Retina (tissue), 1 donor: ENCODE data around the gene ASTN2.
A peak's percentile ranks its signal among the peaks of the same experiment; 100 is the strongest.

Source experiments
- DNase-seq: peaks from one replicate; pipeline ENCODE4 v3.0.0-alpha.2; 2016

Gene ASTN2

DNA sequence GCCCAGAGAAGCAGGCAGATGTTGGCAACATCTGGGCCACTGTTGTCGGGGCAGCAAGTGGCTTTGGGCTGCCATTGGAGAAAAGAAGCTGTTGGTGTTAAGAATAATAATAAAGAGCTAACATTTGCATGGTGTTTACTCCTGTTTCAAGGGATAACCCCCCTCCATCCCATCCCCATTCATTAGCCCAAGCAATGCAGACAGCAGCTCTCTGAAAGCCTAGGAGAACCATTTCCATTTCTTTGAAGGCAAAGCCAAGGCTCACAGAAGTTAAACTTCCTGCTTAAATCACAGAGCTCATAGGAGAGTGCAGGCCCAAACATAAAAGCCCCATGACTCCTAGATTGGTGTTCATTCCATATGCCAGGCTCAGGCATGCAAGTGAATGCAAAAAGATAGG, 175.4 kb downstream of the ASTN2 start:
- DNase-seq: no peak

DNA sequence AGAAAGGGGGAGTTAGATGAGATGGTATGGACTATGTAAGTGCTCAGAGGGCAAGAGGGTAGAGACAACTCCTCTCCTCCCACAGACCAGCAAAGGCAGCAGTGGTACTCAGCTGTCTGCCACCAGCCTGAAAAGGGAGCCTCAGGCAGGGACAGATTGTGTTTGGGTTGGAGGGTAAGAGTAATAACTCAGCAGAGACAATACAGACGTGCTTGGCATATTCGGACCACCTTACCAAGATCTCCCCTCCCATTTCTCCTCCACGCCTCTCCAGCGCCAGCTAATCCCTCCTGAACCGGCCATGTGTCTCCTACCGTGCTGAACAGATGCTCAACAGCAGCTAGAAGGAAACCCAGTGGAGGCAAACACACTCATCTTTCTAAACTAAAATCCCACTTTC, 180.8 kb downstream of the ASTN2 start:
- DNase-seq: no peak

DNA sequence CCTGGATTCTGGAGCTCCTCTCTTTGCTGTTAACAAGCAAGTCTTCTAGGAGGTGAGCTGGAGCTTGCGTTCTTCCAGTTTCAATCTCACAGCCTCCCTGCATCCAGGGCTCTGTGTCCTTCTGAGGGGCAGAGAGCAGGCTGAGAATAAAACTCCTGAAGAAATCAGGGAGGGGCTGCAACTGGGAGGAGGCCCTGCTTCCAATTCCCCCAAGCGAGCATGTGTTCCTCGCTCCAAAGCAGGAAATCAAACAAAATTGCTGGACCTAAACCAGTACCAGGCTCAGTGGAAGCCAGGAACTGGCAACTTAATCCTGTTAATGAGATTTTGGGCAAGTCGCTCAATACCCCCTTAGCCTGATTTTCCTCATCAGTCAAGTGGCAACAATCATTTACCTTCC, 181.8 kb downstream of the ASTN2 start:
- DNase-seq: no peak

DNA sequence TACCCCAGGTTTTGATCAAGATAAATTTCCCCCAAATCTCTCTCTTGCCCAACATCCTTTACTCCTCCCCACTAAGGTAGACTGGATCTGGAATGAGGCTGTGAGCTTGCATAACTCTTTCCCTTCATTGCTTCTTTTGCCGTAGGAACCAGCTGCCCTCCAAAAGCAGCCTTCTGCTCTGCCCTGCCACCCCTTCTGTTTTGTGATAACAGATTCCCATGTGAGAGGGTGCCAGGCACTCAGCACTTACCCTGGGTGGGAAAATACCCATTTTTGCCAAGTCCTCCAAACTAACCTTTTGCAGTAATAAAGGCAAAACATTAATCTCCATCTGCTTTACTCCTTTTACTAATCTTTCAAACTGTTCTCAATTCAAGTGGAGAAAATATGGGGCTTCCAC, 182.6 kb downstream of the ASTN2 start:
- DNase-seq: no peak

DNA sequence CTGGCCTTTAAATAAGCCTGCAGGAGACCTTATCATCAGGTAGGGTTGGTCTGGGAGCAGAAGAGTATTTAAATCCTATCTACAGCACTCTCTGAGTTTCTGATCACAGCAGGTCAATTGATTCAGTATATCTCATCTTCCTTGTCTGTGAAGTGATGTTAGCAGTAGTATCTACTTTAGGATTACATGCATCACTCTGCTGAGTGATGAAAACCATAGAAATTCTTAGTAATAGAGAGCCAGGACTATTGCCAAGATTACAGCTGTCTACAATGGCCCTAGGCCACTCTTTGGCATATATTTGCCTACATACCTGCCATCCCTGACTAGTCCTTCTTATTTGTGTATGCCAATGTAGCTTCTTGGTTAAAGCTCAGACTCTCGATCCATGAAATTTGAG, 183.8 kb downstream of the ASTN2 start:
- no peak for DNase-seq

DNA sequence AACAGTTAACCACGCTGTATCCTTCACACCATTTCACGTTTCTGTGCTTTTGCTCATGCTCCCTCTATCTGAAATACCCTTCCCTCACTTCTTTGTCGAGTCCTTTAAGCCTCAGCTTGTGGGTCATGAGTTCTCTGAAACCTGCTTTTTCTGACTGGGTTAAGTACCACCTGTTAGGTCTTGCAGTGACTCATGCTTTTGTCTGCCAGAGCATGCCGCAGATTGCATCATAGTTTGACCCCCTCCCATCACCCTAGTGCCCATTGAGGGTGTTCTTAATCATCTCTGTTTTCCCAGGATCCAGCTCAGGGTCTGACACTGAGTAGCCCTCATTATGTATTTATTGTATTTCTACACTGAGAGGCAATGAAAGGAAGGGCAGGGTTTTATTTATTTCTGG, 190.2 kb downstream of the ASTN2 start:
- no peak for DNase-seq

DNA sequence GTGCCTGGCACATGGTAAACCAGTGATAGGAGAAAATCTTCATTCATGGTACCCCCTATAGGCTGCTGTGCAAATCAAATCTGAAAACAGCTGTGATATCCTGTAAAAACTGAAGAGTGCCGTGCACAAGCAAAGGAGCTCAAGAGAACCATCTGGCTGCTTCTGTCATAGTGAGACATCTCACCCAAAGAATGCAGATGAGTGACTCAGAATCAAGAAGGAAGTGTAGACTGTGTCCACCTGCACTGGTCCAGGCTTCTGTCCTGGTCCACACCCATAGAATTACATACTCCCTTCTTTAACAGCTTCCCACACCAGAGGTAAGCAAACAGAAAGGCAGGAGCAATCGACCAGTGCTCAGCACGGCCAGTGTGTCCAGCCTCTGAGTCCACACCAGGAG, 195.9 kb downstream of the ASTN2 start:
- no peak for DNase-seq

DNA sequence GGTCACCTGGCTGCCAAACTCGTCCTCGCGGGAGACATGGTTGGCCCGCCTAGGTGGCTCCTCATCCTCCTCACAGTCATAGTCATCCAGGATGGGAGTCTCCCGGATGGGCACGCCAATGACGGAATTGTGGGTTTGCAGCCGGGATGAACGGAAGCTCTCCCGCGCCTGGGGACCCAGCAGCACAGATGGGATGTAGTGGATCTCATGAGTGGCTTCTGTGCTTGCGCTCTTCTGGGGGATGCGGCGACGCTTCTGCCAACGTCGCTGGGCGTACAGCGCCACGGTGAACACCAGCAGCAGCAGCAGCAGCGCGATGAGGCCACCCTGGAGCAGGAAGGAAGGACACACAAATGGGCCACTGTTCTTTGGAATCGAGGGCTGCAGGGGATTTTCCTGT, 200.4 kb downstream of the ASTN2 start:
- DNase-seq: no peak

DNA sequence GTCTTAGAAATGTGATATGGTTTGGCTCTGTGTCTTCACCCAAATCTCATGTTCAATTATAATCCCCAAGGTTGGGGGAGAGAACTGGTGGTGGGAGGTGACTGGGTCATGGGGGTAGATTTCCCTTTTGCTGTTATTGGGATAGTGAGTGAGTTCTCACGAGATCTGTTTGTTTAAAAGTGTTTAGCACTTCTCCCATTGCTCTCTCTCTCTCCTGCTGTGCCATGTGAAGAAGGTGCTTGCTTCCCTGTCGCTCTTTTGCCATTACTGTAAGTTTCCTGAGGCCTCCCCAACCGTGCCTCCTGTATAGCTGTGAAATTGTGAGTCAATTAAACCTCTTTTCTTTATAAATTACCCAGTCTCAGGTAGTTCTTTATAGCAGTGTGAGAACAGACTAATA, 203.6 kb downstream of the ASTN2 start:
- no peak for DNase-seq

DNA sequence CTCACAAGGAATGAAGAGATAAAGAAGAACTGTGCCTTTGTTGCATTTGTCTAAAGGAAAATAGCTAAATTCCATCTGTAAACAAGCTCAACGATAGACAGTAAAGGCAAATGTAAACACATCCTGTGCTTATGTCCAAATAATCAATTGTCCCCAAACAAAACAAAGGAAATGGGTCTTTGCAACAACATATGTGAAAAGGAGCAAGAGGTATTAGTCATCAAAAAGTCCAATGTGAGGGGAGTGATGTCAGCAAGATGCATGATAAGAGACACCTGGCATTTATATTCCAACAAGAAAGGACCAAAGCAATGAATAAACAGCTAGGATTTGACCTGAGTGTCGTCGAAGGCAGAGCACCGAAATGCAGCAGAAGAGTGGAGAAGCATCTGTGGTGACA, 209.1 kb downstream of the ASTN2 start:
- no peak for DNase-seq

DNA sequence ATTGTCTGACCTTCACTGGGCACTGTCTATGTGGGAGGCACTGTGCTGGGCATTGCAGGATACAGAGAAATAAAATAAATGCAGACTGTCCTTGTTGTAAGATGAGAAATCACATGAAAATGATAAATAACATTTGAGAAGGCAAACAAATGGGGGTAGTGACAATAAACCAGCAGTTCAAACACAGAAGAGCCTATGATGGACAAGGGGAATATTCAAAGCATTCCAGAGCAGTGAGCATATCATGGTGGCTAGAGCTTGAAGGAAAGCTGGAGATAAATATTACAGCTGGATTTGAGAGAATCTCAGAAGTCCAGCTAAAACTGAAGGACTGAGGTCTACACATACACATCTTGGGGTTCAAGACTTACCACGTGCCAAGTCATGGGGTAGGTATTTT, 209.9 kb downstream of the ASTN2 start:
- no peak for DNase-seq

DNA sequence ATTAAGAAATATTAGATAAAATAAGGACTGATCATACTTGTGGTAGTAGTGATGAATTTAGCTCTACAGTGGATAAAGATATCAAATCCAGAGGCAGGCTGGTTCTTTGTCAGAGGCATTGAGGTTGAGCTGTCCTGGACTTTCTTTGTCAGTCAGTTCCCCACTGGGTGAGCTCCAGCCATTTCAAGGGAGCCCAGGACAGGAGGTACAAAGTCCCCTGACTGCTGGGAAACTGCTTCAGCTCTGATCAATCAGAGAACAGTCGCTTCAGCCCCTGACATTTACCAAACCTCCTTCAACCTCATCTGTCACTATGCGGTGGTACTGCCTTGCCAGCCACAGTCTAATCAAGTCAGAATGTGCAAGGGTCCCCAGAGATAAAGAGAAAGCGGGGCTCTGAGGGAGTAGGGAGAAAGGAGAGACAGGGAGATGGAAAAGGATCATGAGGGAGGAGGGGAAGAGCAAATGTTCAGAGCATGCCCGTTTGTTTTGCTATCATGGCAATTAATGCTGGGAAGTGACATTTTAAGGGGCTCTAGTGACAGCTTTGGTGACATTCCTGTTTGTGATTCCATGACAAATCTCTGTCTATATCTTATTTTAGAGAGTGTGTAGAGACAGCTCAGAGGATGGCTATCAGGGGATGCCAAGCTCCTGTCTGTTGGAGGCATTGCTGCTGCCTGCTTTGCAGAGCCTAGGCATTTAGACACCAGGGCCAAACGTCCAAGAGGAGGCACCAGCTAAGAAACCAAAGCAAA, 223.2 kb downstream of the ASTN2 start:
- DNase-seq: peak; percentile 25

DNA sequence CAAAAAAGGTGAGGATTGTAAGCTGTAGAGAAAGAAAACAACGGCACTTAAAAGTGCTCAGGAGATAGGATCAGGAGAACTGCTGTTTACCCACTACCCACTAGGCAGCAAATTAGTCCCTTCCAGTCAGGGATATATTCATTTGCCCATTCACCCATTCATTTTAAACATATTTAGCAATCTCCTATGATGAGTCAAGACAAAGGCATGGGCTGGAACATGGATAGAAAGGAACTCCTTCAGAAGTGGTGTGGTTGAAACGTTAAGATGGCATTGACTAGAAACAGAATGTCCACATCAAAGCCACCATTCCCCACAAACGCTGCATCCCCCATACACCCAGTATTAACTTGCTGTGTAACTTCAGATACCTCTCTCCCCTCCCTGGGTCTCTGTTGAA, 225.7 kb downstream of the ASTN2 start:
- no peak for DNase-seq

DNA sequence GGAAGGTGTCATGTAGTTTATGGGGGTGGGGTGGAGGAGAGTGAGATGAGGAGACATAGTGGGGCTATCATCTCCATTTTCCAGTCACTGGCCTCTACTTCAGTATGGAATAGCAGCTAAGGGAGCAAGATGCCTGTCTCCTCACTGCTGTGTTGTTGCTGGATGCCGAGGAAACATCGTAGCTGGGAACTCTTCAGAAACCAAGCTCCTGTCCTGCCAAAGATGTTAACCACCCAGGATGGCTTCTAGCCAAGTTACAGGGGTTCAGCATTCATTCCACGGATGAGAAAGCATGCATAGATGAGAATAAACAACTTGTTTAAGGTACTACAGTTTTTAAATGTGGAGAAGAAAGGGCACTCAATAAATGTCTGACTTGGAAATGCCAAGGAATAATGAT, 226.5 kb downstream of the ASTN2 start:
- DNase-seq: no peak

DNA sequence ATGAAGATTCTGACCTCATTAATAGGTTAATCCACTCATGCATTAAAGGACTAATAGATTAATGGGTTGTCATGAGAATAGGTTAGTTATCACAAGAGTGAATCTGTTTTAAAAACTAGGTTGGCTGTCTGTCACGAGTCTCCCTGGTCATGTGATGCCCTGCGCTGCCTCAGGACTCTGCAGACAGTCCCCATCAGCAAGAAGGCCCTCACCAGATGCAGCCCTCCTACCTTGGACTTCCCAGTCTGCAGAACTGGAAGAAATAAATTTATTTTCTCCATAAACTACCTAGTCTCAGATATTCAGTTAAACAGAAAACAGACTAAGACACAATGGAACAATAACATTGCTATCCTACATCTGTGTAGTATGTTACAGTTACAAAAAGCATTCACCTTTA, 227.4 kb downstream of the ASTN2 start:
- DNase-seq: no peak

DNA sequence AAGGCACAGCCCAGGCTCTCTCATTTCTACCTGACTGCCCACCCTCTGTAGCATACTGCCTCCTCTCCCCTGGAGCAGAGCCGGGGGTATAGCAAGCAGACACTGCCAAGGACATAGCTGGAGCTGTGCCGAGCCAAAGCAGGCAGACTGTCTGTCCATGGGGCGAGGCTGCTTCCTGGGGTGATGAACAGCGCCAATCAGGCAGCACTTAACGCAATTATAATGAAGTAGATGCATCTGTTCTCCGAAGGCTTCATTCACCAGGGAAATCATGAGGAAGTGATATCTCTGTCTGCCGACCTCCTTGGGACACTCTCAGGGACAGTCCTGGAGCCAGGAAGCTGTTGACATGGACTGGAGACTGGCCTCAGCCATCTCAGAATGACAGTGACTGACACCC, 230.7 kb downstream of the ASTN2 start:
- peak; percentile 49 for DNase-seq

DNA sequence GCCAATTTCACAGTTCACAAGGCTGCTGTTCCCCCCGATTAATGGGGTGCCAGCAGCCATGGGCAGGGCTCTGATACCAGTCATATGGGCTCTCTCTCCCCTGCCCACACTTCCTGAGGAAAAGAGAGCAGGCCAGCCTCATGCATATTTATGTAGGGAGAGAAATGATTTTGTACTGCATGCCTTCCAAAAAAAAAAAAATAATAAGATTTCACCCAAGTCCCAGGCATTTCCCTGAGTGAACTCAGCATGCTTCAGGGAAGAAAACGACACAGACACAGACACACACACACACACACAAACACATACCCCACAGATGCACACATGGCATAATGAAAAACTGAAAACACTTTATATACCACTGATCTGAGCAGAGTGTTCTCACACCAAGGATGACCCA, 232.8 kb downstream of the ASTN2 start:
- DNase-seq: no peak

DNA sequence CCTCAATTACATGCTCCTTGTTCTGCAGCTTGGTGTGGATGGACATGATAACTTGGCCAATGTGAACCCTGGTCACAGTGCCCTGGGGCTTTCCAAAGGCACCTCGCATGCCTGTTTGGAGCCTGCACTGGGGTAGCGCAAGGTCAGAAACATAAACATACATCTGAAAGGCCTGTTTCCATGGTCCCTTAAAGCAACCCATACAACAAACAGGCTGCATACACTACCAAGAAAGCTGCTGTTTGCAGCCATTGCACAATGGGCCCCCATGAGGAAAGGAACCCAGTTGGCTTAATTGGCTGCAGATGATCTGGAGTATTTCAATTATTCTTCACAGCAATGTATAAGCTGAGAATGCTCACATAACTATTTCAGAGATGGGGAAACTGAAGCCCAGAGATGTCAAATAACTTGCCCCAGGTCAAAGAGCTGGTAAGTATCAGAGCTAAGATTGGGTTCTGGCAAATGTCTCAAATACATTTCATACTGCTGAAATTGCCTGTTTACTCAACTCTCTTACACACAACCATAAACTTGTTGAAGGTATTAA, 233.9 kb downstream of the ASTN2 start:
- no peak for DNase-seq

DNA sequence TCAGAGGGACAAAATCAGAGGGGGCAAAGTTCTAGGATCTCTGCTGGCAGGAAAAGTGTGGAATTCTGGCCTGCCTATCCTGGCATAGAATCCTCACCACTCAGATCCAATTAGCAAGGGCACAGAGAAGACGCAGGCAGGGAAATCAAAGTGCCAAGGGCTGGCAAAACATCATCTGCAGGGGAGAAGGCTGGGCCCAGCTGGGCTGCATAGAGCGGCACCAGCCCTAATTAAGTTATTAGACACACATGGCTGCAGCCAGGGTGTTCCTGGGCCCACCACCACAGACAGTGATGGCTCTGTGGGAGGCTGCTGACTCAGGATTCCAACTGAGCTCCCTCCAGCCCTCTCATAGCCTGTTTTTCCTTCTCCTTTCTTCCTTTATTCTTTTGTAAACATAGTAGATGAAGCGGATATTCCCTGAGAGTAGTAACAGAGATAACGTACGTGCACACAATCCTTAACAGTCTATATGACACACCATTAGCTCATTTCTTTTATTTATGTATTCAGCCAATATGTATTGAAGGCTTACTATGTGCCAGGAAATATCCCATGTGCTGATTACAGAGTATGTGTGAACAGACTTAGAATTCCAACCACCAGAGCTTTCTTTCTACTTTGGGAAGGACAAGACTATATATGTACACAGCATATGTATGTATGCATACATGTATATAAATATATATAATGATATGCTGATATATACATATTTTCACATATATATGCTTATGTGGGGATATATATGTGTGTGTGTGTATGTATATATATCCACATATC, 236.1 kb downstream of the ASTN2 start:
- DNase-seq: peak; percentile 68

DNA sequence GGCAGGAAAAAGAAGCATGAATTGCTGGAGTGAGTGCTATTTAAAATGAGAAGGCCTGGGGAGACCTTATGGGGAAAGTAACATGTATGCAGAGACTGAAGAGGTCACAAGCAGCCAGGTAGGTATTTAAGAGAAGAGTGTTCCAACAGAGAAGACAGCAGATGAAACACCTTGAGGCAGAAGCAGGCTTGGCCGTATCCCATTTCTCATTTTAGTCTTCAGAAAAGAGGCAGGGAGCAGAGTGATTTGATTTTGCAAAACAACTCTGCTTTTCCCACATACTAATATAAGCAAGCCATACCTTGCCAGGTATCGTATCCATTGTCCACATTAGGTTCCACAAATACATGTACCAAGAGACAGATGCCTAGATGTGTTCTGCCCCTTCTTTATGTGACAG, 244.3 kb downstream of the ASTN2 start:
- no peak for DNase-seq

DNA sequence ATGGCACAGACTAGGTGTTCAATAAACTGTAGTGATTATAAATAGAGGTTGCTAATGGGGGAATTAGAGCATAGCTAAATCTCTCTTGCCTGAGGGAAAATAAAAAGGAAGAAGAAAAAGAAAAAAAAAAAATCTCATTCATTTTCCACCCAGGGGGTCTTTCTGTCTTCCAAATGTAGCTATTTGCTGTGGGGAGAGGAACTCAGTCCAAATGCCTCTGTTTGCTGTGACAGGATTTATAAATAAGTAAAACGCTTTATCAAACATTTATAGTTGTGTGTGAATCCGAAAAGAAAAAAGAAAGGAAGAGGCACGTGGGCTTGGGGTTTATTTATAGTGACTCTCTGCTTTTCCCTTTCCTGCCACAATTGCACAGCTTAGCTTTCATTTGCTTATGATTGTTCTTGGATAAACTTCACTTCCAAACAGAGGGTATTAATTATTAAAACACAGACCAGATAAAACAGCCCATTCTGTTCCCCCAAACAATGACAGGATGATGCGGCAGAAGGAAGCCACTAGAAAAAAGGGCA, 245.7 kb downstream of the ASTN2 start:
- DNase-seq: peak; percentile 53

DNA sequence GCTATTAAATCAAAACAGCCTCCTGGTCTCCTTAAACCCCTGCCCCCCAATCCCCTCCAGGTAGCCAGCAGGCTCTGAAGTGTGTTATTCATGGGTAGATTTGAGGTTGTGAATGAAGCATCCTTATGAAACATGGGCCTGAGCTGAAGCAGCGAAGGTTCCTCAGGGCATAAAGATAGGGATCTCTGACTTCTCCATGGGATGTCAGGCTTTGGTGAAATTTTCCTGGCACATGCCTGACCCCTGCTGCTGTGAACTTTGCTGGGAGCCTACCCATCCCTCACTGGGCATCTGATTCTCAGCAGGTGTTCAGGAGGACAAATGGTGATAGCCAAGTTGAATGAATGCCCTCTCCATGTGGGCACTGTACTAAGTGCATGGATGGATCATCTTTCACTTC, 250.3 kb downstream of the ASTN2 start:
- no peak for DNase-seq

DNA sequence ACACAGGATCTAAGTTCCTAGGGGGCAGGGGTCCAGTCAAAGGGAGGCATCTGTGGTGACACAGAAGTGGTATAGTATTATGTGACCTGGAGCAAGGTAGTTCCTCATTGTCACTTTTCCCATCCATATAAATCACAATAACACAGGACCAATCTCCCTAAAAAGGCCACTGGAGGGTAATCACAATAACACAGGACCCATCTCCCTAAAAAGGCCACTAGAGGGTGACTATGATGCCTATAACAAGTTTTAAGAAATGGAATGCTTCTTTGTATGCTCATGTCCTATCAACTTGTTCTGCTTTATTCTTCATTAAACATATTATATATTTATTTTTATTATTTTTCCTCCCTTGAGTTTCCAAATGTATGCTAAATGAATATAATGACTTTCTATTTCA, 254.6 kb downstream of the ASTN2 start:
- no peak for DNase-seq
